HL-60/S4 (cell line): ENCODE results near the gene CDH15.

ENCODE experiments used
- in situ Hi-C: fragments of 300-500 bp; cut with MboI; formaldehyde crosslinking; loops from 2 replicates; pipeline ENCODE4 v1.14.3; 2022; ENCODE audit warnings: low sequenced_read_pairs

CDH15 gene

DNA sequence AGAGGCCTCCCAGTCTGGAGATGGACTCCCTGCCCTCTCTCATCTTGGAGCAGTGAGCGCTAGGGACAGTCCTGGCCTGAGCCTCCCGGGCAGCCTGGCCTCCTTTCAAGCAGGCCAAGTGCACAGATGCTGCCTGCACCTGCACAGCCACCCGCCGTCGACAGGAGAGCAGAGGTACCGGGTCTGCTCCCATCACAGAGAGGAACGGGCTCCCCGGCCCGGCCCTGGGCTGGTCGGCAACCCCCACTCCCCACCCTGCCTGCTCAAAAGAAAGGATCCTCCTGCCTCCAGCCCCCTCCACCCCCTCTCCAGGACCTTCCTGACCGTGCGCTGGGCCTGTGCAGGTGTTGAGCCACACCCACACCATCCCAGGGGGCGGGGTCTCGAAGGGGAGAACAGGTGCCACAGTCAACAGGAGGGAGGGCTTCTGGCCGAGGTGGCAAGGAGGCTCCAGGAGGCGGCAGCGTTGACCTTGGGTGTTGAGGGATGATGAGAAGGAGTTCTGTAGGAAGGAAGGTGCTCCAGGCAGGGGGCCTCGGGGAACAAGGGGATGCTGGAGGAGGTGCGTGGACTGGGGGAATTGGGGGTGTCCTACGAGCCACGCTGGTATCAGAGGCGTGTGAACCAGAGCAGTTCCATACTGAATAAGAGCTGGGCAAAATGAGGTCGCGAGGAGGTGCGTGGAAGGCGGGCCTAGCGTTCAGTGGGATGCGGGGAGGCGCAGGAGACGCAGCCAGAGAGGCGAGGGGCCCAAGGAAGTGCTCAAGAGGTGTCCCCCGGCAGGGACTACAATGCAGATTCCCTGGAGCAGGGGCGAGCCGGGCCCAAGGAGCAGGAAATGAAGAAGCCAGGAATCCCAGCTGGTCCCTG lies 967 bp upstream of the CDH15 start:
- in situ Hi-C loops = loop anchor here (25.0 kb wide), 1 partner anchor 233 kb away; no protein-coding TSS in a partner anchor

- in situ Hi-C loops = loop anchor here (25.0 kb wide), 1 partner anchor 235 kb away; no protein-coding TSS in a partner anchor
Measured at GRCh38 chr16:89172171-89172527, 601 bp downstream of the CDH15 start.

DNA sequence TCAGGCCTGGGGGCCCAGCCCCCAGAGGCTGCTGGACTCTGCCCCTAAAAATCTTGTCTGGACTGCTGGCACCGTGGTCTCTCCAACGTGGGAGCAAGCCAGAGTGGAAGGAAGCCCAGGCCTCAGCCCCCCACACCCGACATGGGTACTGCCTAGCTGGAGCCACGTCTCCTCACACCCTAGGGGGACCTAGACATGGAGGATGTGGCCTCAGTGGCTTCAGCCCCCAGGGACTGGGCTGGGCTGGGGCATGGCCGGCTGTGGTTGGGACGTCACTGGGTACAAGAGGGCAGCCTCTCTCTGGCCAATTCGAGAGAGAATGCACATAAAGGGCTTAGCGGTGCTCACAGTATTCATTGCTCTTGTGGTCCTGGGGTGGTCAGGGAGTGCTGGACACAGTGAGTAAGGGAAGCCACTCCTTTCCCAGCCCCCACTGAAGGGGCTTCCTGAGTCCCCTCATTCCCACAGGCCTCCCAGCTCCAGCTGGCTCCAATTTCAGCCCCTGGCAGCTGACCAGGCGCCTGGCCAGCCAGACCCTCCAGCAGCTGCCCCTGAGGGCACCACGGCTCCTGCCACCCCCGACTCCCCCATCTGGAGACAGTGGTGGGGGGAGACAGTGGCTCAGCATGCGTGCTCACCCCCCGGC lies 1.1 kb downstream of the CDH15 start:
- in situ Hi-C loops = loop anchor here (25.0 kb wide), 1 partner anchor 235 kb away; no protein-coding TSS in a partner anchor

DNA sequence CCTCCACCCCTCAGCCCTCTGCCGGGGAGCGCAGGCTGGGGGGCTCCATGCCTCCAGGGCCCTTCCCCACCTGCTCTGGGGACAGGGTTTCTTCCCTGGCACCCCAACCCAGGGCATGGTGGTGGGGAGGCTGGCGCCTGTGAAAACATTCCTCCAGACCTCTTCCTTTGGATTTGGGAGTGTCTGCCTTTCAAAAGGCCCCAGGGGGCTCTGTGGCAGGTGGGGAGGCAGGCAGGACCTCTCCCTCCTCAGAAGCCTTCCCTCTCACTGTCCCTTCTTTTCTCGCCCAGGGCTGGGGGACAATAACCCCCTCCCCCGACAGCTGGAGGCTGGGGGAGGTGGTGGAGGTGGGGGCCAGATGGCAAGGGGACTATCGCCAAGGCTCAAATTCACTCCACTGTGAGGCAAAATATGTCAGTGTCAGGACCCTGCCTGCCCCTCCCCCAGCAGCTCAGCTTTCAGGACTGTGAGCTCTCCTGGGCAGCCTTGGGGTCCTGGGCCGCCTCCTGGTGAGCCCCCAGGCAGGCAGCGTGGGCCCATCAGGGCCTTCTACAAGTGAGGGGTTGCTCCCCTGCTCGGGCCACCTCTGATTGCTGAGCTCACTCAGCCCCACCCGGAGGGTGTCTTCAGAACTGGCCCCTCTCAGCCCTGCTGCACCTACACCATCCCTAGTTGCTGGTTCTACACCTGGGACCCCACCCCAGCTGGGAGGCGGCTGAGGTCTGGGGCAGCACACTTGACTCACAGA lies 1.8 kb downstream of the CDH15 start:
- in situ Hi-C loops = loop anchor here (25.0 kb wide), 1 partner anchor 236 kb away; no protein-coding TSS in a partner anchor

- in situ Hi-C loops = loop anchor here (25.0 kb wide), 1 partner anchor 237 kb away; no protein-coding TSS in a partner anchor
Measured at GRCh38 chr16:89174055-89174827, 2.7 kb downstream of the CDH15 start.

GRCh38 chr16:89174877-89175276 lies 3.3 kb downstream of the CDH15 start:
- in situ Hi-C loops = loop anchor here (25.0 kb wide), 1 partner anchor 238 kb away; no protein-coding TSS in a partner anchor

DNA sequence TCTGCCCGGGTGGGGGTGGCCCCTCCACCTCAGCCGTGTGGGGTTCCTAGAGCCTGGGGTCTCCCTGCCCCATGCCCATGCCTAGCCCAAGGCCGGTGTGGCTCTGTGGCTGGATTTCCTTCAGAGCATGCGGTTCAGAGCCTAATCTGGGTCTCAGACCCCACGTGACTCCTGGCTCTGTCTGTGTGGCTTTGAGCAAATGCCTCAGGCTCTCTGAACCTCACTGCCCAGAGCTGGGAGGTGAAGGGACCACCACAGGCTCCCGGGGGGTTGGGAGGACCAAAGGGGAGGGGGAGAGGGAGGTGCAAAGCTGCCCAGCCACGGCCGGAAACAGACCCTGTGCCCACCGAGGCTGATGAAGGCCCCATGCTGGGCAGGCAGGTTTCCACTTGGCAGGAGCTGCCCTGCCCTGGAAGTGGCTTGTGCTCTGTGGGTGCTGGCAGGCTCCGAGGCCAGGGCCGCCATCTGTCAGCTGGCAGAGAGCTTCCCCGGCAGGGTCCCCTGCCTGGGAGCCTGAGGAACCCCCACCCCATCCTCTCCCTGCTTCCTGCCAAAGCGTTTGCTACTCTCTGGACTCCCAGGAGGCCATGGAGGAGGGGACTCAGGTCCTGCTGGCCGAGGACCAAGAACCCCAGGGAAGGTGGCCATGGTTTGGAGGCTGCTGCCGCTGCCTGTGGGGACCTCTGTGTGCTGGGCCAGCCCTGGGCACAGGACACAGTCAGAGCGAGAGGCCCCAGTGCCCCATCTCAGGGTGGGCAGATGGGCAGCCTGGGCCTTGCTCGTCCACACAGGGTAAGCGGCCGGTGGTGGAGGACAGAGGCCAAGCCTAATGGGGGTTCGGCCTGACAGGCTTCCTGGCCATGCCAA lies 4.0 kb downstream of the CDH15 start:
- in situ Hi-C loops = no loop called here

- in situ Hi-C loops = no loop called here
Measured at GRCh38 chr16:89176147-89176690, 4.7 kb downstream of the CDH15 start.

GRCh38 chr16:89176717-89177116 lies 5.2 kb downstream of the CDH15 start:
- in situ Hi-C loops = no loop called here

DNA sequence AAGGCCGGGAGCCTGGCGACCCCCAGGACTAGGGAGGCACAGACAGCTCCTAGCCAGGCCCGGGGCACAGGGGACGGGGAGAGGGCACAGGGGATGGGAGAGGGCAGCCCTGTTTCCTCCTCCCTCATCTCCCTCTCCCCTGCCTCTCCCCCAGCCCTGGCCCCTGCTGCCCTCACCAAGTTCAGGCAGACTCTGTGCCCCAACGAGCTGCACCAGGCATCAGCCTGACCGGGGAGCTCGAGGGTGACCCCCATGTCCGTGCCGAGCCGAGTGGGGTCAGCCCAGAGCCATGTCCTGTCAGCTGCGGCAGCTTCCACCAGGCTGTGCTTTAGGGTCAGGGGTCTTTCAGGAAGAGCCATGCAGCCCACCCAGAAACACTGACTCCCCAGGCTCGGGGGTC lies 6.0 kb downstream of the CDH15 start:
- in situ Hi-C loops = no loop called here

GRCh38 chr16:89178453-89179147 lies 7.1 kb downstream of the CDH15 start:
- in situ Hi-C loops = no loop called here

- in situ Hi-C loops = no loop called here
Measured at GRCh38 chr16:89179148-89179484, 7.6 kb downstream of the CDH15 start.

DNA sequence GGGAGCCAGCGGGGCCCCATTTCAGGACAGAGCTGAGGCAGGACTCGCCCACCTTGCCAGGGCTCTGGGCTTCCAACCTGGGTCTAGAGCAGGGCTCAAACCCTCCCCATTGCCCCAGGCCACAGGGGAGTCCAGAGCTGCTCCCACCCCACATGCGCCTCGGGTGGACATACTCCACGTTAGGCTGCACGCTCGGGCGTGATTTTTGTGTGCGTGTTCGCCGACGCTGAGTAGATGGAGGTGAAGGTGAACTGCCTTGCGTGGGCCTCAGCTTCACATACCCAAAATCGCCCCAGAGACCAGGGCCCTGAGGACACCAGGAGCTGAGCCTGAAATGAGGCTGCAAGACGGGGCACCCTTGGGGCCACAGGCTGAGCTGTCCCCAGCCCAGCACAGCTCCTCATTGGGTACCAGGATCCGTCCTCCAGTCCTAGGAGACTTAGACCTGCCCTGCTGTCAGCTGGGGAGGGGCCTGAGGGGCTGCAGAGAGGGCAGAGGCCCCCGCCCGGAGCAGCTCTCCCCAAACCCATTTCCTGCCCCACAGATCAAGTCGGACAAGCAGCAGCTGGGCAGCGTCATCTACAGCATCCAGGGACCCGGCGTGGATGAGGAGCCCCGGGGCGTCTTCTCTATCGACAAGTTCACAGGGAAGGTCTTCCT lies 8.2 kb downstream of the CDH15 start:
- in situ Hi-C loops = no loop called here

DNA sequence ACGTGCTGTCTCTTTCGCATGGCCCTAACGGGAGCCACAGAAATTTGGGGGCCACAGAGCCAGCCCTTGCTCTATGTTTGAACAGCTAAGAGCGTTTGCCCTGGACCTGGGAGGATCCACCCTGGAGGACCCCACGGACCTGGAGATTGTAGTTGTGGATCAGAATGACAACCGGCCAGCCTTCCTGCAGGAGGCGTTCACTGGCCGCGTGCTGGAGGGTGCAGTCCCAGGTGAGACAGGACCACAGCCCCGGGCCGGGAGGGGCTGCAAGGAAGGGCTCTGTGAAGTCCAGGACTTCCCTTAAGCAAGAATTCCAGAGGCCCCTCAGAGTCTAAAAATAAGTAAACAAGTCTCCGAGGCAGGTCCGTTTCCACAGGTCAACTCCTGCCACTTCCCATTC lies 11.9 kb downstream of the CDH15 start:
- in situ Hi-C loops = no loop called here

DNA sequence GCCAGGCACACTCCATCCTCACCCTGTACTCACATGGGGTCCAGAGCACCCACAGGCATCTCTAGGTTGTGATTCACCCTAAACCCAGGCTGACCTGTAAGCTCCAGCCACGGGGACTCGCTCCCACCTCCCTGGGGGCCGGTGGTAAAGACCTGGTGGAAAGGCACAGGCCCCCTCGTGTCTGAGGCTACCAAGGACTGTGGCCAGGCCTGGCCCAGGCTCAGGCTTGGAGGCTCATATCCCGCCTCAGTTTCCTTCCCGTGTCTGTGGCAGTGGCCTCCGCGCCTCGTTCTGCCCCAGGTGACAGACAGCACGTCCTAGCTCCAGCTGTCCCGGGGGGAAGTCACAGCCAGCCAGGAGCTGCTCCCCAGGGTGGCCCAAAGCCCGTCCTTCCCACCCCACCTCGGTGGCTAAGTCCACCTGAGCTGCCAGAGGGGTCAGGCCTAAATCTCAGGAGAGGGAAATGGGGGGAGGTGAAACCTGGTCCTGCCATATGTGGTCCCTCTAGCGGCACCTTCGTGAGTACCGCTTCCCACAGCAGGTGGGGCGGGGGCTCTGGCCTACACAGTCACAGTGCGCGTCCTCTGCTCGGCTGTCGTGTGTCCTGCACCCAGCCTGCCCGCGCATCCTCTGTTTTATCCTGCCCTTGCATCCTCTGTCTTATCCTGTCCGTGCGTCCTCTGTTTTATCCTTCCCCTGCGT lies 12.6 kb downstream of the CDH15 start:
- in situ Hi-C loops = no loop called here

DNA sequence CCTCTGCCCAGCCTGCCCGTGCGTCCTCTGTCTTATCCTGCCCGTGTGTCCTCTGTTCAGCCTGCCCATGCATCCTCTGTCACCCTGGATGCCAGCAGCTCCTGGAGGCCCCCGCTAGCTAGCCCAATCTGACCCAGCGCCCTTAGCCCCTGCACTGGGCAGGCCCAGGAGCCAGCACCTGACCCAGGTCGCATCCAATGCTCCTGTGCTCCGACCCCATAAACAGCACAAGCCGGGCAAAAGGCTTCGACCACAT lies 13.1 kb downstream of the CDH15 start:
- in situ Hi-C loops = no loop called here

- in situ Hi-C loops = no loop called here
Measured at GRCh38 chr16:89184933-89185794, 13.6 kb downstream of the CDH15 start.
